Cardiac fibroblast (primary cell): ENCODE measurements around the gene PIGU.

Experiments used
- DNase-seq, 2 donors: peaks; one replicate each; pipeline versions ENCODE4 v3.0.0 to v3.0.0-alpha.2; 2010; ENCODE audit warnings: low read depth in 2 of 2
- H3K4me3 ChIP-seq, 2 donors: replicated peaks in 1 of 2; 1 replicate in 1 of 2; 2 replicates in 1 of 2; pipeline ENCODE4 v1.5.1; 2011; ENCODE audit warnings: low read depth in 2 of 2, low read length in 2 of 2, mild to moderate bottlenecking in 2 of 2, moderate library complexity in 1 of 2
- CTCF ChIP-seq: IDR thresholded peaks from one replicate; pipeline ENCODE4 v1.5.1; 2011; ENCODE audit warnings: low read depth, mild to moderate bottlenecking, low read length, inconsistent platforms

The PIGU gene

GRCh38 chr20:34629342-34629741 is 47.5 kb downstream of the PIGU start:
- no peak for TF ChIP-seq CTCF
- peak in 1 of 2 donors; percentile 32 for DNase-seq
- no peak overlapping the region for H3K4me3 ChIP-seq

GRCh38 chr20:34628026-34628425 is 48.9 kb downstream of the PIGU start:
- no peak overlapping the region for H3K4me3 ChIP-seq
- TF ChIP-seq CTCF = no peak
- DNase-seq = peak in 1 of 2 donors; percentile 37

- no peak for DNase-seq
- no peak overlapping the region for H3K4me3 ChIP-seq
- TF ChIP-seq CTCF = no peak
Measured at GRCh38 chr20:34627458-34627857, 49.4 kb downstream of the PIGU start.

GRCh38 chr20:34626992-34627391 is 49.9 kb downstream of the PIGU start:
- H3K4me3 ChIP-seq = no peak overlapping the region
- no peak for TF ChIP-seq CTCF

GRCh38 chr20:34624629-34625028 is 52.3 kb downstream of the PIGU start:
- DNase-seq = no peak
- no peak overlapping the region for H3K4me3 ChIP-seq
- TF ChIP-seq CTCF = no peak

More at GRCh38 chr20:34626992-34627391, 49.9 kb downstream of the PIGU start:
- peak in 1 of 2 donors; percentile 21 for DNase-seq

- DNase-seq = peak; percentile 18 to 24
- no peak for TF ChIP-seq CTCF
- H3K4me3 ChIP-seq = no peak overlapping the region
Measured at GRCh38 chr20:34622821-34623451, 54.0 kb downstream of the PIGU start.
